Endothelial cell of umbilical vein (primary cell): Measurements from ENCODE around the gene ELP4. TPM values are rescaled to one million over a fixed set of nuclear protein-coding genes. Genes with fewer than 3 reads are reported as not detected.

Source experiments
- BruUV-seq: library from RNA; stranded (reverse); fragments of 400-500 nt; replicated peaks from 2 replicates; lab custom pipeline; 2021; lab: Mats Ljungman, UMichigan
- CTCF ChIA-PET: fragments of 300-600, 350-600 bp; sonication (Branson Sonifier 250); formaldehyde crosslinking; loops from one replicate; lab custom pipeline; 2021; ENCODE audit warnings: antibody characterized with exemption, inconsistent platforms; lab: Charles Lee
- POLR2A ChIA-PET: fragments of 300-600, 350-600 bp; sonication (Branson Sonifier 250); formaldehyde crosslinking; loops from one replicate; lab custom pipeline; 2021; ENCODE audit warnings: antibody characterized with exemption, inconsistent platforms; lab: Charles Lee
- DNase-seq: peaks from one replicate; pipeline ENCODE4 v3.0.0-alpha.2; 2011; ENCODE audit warnings: low read depth, low spot score
- FAIRE-seq: peaks from 2 replicates; lab custom pipeline; 2011; peaks lifted over from hg19 to GRCh38; lab: Jason Lieb, UNC
- H2AFZ ChIP-seq: 2 replicates; pipeline ENCODE4 v1.6.0; 2012; ENCODE audit warnings: low read depth, low read length, control low read depth, inconsistent platforms
- H3K27ac ChIP-seq: 2 replicates; pipeline ENCODE4 v1.5.1; 2011; ENCODE audit warnings: low read depth, mild to moderate bottlenecking, control low read depth, low read length, moderate library complexity; ENCODE audit not compliant: insufficient read depth
- H3K27me3 ChIP-seq, 2 experiments: 2 replicates each; pipeline versions ENCODE4 v1.6.0 to v1.6.1; 2011; ENCODE audit warnings: low read length in 2 of 2, mixed read lengths in 1 of 2; ENCODE audit not compliant: control insufficient read depth in 2 of 2, insufficient read depth in 2 of 2
- H3K36me3 ChIP-seq, 2 experiments: 2 replicates in 1 of 2; 3 replicates in 1 of 2; pipeline ENCODE4 v1.5.1; 2011; ENCODE audit warnings: low read length in 2 of 2, mild to moderate bottlenecking in 1 of 2, moderate library complexity in 1 of 2; ENCODE audit not compliant: control insufficient read depth in 2 of 2, insufficient read depth in 2 of 2; ENCODE audit errors: extremely low read depth in 1 of 2
- H3K4me1 ChIP-seq: 3 replicates; pipeline ENCODE4 v1.5.1; 2011; ENCODE audit warnings: mild to moderate bottlenecking, low read length; ENCODE audit not compliant: control insufficient read depth, insufficient read depth; ENCODE audit errors: extremely low read depth
- H3K4me2 ChIP-seq: 2 replicates; pipeline ENCODE4 v1.6.1; 2011; ENCODE audit warnings: low read length, control low read depth, mixed read lengths; ENCODE audit not compliant: insufficient read depth
- H3K4me3 ChIP-seq, 3 experiments: fragments of 200-600 bp in 1 of 3; sonication (generic), shearing (Covaris generic) in 1 of 3; replicated peaks in 1 of 3; 2 replicates each; pipeline ENCODE4 v1.5.1; 2011 to 2016; ENCODE audit warnings: control low read depth in 3 of 3, low read length in 3 of 3, mild to moderate bottlenecking in 2 of 3, inconsistent platforms in 1 of 3, low read depth in 1 of 3, moderate library complexity in 1 of 3; ENCODE audit not compliant: insufficient read depth in 1 of 3
- H3K79me2 ChIP-seq: 2 replicates; pipeline ENCODE4 v1.6.0; 2012; ENCODE audit warnings: low read length, inconsistent platforms; ENCODE audit not compliant: control insufficient read depth, insufficient read depth
- H3K9ac ChIP-seq: replicated peaks from 2 replicates; pipeline ENCODE3; 2011; ENCODE audit warnings: low read length, control low read depth; ENCODE audit not compliant: insufficient read depth; ENCODE audit errors: extremely low read depth
- H3K9me1 ChIP-seq: replicated peaks from 3 replicates; pipeline ENCODE4 v1.6.0; 2011; ENCODE audit warnings: mild to moderate bottlenecking, low read length; ENCODE audit not compliant: control insufficient read depth, insufficient read depth; ENCODE audit errors: extremely low read depth
- H3K9me3 ChIP-seq: replicated peaks from 2 replicates; pipeline ENCODE4 v1.5.1; 2012; ENCODE audit warnings: low read length, inconsistent platforms; ENCODE audit not compliant: control insufficient read depth, insufficient read depth
- H4K20me1 ChIP-seq: replicated peaks from 2 replicates; pipeline ENCODE3; 2011; ENCODE audit warnings: mild to moderate bottlenecking, low read length; ENCODE audit not compliant: control insufficient read depth, insufficient read depth; ENCODE audit errors: extremely low read depth
- EZH2 ChIP-seq: IDR thresholded peaks from 2 replicates; pipeline ENCODE4 v1.6.1; 2012; ENCODE audit warnings: borderline replicate concordance, low read depth, mild to moderate bottlenecking, moderate library complexity, low read length, inconsistent platforms; ENCODE audit not compliant: severe bottlenecking
- FOS ChIP-seq: IDR thresholded peaks from 2 replicates; pipeline ENCODE4 v1.6.1; 2011; ENCODE audit warnings: mild to moderate bottlenecking, low read length, moderate library complexity, borderline replicate concordance; ENCODE audit not compliant: insufficient read depth
- GATA2 ChIP-seq: IDR thresholded peaks from 2 replicates; pipeline ENCODE4 v1.7.0; 2011; ENCODE audit warnings: low read depth, mild to moderate bottlenecking, moderate library complexity, mixed read lengths, low read length; ENCODE audit not compliant: insufficient read length, insufficient read depth
- JUN ChIP-seq: IDR thresholded peaks from 2 replicates; pipeline ENCODE4 v1.6.1; 2011; ENCODE audit warnings: borderline replicate concordance, low read depth; ENCODE audit not compliant: insufficient read length, insufficient read depth
- MYC ChIP-seq: IDR thresholded peaks from one replicate; pipeline ENCODE4 v1.6.1; 2011; ENCODE audit warnings: mild to moderate bottlenecking, low read depth, low read length
- POLR2A ChIP-seq: IDR thresholded peaks from 2 replicates; pipeline ENCODE4 v1.6.1; 2012; ENCODE audit warnings: low read depth, mild to moderate bottlenecking, control low read depth, low read length
- POLR2AphosphoS5 ChIP-seq: IDR thresholded peaks from 2 replicates; pipeline ENCODE4 v1.6.1; 2012; ENCODE audit warnings: low read depth, mild to moderate bottlenecking, control low read depth, low read length, moderate library complexity; ENCODE audit not compliant: insufficient read depth
- dilution Hi-C: fragments of 300-500 bp; cut with MboI; formaldehyde crosslinking; loops from one replicate; pipeline ENCODE4 v1.15.0; 2019; ENCODE audit warnings: low sequenced_read_pairs; ENCODE audit not compliant: extremely low pct_ligation_motif_present
- intact Hi-C: fragments of 100-400 bp; cut with micrococcal nuclease; formaldehyde crosslinking; loops from one replicate; pipeline ENCODE4 v1.10.0; 2022
- polyA plus RNA-seq, 4 experiments: library from polyadenylated mRNA; depleted of rRNA in 3 of 4; stranded (reverse) in 3 of 4; unstranded in 1 of 4; fragments of >200 nt; gene quantifications; 2 replicates each; pipeline versions ENCODE4 v1.2.1 to v1.2.3, GENCODE V29; 2011 to 2012; ENCODE audit warnings: missing spikeins in 1 of 4
- total RNA-seq: library from RNA; stranded (reverse); gene quantifications from 2 replicates; pipeline ENCODE4 v1.2.3, GENCODE V29; 2021
- TF ChIP-seq, protein P1 (sequence below): IDR thresholded peaks from 2 replicates; pipeline ENCODE4 v1.6.1; 2011; ENCODE audit not compliant: insufficient read depth, insufficient read length
- TF ChIP-seq, protein P2 (sequence below), 2 donors: IDR thresholded peaks; 1 replicate in 1 of 2; 2 replicates in 1 of 2; pipeline ENCODE4 v1.5.1; 2011; ENCODE audit warnings: low read length in 2 of 2, mild to moderate bottlenecking in 2 of 2, moderate library complexity in 2 of 2, control low read depth in 1 of 2, inconsistent platforms in 1 of 2, low read depth in 1 of 2; ENCODE audit not compliant: insufficient read depth in 1 of 2; ENCODE audit errors: extremely low read depth in 1 of 2

The ELP4 gene
- total and polyA plus RNA-seq, 2 donors (not counting 3 experiments of a cell fraction or from before 2014, with no cell fraction given) = 11.6 to 16.3 TPM

DNA sequence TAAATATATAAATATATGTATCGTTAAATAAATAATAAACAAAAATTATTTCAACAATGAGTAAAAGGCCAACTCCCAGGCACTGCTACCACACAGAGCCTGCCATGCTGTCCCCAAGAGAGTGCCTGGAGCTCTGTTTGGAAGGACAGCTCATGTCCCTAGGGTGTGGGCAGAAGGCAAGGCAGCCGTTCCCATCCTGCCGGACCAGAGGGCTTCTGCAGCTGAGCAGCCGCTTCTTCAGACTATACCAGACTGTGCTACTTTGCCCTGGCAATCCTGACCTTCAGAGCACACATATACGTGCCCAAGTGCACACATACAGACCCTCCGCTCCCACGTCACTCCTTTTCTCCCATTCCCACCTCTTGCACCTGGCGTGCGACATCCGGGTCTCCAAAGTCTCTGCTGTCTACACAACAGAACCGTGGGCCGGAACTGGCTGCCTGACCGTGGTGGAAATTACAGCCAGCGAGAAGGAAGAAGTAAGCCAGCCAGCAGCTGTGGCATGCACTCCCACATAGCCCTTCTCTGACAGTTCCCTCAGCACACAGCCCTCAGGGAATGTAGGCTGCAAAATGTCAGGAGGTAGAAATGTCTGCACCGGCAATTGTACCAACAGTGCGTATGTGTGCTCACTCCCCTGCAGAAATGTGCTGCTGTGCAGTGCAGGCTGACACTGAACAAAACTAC is 277.6 kb downstream of the ELP4 start:
- Histone ChIP-seq H3K4me2 (no peak overlapping the region), H3K27ac (no peak overlapping the region), H3K79me2 (no peaks in the 10 kb centered on the region), H2AFZ (no peak overlapping the region), H4K20me1 (no peaks in the 10 kb centered on the region), H3K9me1 (no peaks in the 10 kb centered on the region), H3K4me1 (no peaks in the 10 kb centered on the region), H3K4me3 (no peak overlapping the region), H3K36me3 (no peaks in the 10 kb centered on the region), H3K9me3 (no peaks in the 10 kb centered on the region), H3K9ac (no peak overlapping the region), H3K27me3 (peaks cover 0 to under 1% of the 10 kb centered on the region in 2 experiments)
- no peak for FAIRE-seq
- no peak for DNase-seq
- no TSS peak for BruUV-seq
- POLR2A ChIA-PET = no interaction called here
- intact Hi-C loops = no loop called here
- CTCF ChIA-PET = interaction anchor here (0.6 kb wide), 1 partner anchor 10 kb away, joined by 3 read pairs; no protein-coding TSS in a partner anchor
- TF ChIP-seq MYC (no peak), JUN (no peak), EZH2 (no peak), FOS (no peak), POLR2A (no peak), POLR2AphosphoS5 (no peak), GATA2 (no peak)
- TF ChIP-seq, protein P1, sequence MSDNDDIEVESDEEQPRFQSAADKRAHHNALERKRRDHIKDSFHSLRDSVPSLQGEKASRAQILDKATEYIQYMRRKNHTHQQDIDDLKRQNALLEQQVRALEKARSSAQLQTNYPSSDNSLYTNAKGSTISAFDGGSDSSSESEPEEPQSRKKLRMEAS = no peak
- TF ChIP-seq, protein P2, sequence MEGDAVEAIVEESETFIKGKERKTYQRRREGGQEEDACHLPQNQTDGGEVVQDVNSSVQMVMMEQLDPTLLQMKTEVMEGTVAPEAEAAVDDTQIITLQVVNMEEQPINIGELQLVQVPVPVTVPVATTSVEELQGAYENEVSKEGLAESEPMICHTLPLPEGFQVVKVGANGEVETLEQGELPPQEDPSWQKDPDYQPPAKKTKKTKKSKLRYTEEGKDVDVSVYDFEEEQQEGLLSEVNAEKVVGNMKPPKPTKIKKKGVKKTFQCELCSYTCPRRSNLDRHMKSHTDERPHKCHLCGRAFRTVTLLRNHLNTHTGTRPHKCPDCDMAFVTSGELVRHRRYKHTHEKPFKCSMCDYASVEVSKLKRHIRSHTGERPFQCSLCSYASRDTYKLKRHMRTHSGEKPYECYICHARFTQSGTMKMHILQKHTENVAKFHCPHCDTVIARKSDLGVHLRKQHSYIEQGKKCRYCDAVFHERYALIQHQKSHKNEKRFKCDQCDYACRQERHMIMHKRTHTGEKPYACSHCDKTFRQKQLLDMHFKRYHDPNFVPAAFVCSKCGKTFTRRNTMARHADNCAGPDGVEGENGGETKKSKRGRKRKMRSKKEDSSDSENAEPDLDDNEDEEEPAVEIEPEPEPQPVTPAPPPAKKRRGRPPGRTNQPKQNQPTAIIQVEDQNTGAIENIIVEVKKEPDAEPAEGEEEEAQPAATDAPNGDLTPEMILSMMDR (IDR thresholded peaks at IDR 0.05; ENCODE audit: extremely low read depth in 1 of 2, insufficient read depth in 1 of 2, low read depth in 1 of 2, low read length in 2 of 2) = no peak
- dilution Hi-C loops = no loop called here
